ENCODE results near the gene FBXW8. TPM values are rescaled to one million over a fixed set of nuclear protein-coding genes. Genes with fewer than 3 reads are reported as not detected.
A peak's percentile ranks its signal among the peaks of the same experiment; 100 is the strongest.

Gene FBXW8
- total RNA-seq, 1 experiment from 2014 or later = 34.8 TPM

DNA sequence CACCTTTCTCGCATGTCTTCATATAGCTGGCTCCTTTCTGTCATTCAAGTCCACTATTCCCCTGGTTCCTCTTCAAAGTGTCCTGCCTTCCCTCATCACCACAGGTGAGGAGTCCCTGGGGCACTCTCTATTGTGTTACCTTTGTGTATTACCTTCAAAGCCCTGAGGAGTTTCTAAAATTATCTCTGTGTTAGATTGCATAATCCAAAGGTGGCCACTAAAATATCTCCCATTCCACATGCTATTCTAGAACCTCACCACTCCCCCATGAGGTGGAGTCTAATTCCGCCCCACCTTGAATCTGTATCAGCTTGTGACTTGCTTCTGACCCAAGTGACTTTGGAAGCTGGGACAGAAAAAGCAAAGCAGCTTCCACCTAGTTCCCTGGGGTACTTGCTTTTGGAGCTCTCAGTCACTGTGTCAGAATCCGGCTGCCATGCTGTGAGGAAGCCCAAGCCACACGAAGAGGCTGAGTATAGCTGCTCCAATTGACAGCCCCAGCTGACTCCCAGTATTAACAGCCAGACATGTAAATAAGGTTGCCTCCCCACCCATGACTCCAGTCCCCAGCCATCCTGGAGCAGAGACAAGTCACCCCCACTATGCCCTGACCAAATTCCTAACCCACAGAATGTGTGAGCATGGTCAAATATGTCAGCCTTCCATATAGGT is 36.3 kb upstream of the FBXW8 start:
- no peaks in the 10 kb centered on the region for H3K36me3 ChIP-seq (ENCODE audit: insufficient read depth, low read length)
- H3K79me2 ChIP-seq (ENCODE audit: low read length) = no peaks in the 10 kb centered on the region
- no peak overlapping the region for H2AFZ ChIP-seq (ENCODE audit: low read length)
- no peaks in the 10 kb centered on the region for H3K9me3 ChIP-seq (ENCODE audit: low read length)
- H3K9me2 ChIP-seq (replicated peaks; ENCODE audit: insufficient read depth, low read length) = no peaks in the 10 kb centered on the region
- peaks cover 11% of the 10 kb centered on the region for H3K4me1 ChIP-seq (ENCODE audit: low read length)
- H3K9ac ChIP-seq (ENCODE audit: low read length) = no peak overlapping the region
- no peaks in the 10 kb centered on the region for H3K27me3 ChIP-seq (ENCODE audit: low read length)
- no peak overlapping the region for H3K4me2 ChIP-seq (ENCODE audit: low read depth, low read length, poor library complexity, severe bottlenecking)
- H3K4me3 ChIP-seq (ENCODE audit: low read length) = no peak overlapping the region
- no peak for DNase-seq
- H3K27ac ChIP-seq (ENCODE audit: low read length) = no peak overlapping the region
- no peaks in the 10 kb centered on the region for H4K20me1 ChIP-seq (ENCODE audit: insufficient read depth, low read depth, low read length)

DNA sequence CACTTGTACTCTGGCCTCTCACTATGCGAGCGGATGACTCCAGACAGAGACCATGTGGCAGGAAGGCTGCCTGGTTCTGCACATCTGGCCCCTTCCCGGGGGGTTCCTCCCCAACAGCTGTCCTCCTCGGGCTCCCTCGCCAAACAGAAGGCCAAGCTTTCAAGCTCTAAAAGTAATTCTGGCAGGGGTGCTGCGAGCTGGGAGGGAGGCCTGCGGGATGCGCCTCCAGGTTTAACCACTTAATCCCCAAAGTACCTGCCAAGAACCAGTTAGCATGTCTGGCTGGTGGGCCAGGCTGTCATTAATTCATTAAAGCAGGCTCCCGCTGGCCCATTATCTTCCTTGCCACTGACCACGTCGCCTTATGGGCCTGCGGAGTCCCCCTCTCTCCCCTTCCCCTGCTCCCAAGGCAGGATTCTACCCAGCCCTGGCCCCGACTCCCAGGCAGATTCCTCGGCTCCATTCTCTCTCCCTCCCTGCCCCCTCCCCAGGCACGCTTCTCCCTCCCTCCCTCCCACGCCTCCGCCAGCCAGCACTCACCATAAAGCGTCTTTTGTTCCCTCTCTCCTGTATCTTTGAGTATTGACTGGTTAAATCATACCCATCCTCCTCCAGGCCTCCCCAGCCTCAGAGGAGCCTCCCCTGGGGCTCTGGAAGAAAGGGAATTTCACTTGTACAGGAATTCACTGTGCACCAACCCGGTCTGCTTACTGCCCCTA is 34.4 kb upstream of the FBXW8 start:
- Histone ChIP-seq H3K4me1 (ENCODE audit: low read length) (peaks cover 23% of the 10 kb centered on the region), H3K4me3 (ENCODE audit: low read length) (no peak overlapping the region), H3K36me3 (ENCODE audit: insufficient read depth, low read length) (no peaks in the 10 kb centered on the region), H2AFZ (ENCODE audit: low read length) (no peak overlapping the region), H3K27me3 (ENCODE audit: low read length) (no peaks in the 10 kb centered on the region), H4K20me1 (ENCODE audit: insufficient read depth, low read depth, low read length) (no peaks in the 10 kb centered on the region), H3K9ac (ENCODE audit: low read length) (no peak overlapping the region), H3K9me3 (ENCODE audit: low read length) (no peaks in the 10 kb centered on the region), H3K9me2 (replicated peaks; ENCODE audit: insufficient read depth, low read length) (no peaks in the 10 kb centered on the region), H3K27ac (ENCODE audit: low read length) (no peak overlapping the region), H3K4me2 (ENCODE audit: low read depth, low read length, poor library complexity, severe bottlenecking) (no peak overlapping the region), H3K79me2 (ENCODE audit: low read length) (no peaks in the 10 kb centered on the region)
- no peak for DNase-seq

DNA sequence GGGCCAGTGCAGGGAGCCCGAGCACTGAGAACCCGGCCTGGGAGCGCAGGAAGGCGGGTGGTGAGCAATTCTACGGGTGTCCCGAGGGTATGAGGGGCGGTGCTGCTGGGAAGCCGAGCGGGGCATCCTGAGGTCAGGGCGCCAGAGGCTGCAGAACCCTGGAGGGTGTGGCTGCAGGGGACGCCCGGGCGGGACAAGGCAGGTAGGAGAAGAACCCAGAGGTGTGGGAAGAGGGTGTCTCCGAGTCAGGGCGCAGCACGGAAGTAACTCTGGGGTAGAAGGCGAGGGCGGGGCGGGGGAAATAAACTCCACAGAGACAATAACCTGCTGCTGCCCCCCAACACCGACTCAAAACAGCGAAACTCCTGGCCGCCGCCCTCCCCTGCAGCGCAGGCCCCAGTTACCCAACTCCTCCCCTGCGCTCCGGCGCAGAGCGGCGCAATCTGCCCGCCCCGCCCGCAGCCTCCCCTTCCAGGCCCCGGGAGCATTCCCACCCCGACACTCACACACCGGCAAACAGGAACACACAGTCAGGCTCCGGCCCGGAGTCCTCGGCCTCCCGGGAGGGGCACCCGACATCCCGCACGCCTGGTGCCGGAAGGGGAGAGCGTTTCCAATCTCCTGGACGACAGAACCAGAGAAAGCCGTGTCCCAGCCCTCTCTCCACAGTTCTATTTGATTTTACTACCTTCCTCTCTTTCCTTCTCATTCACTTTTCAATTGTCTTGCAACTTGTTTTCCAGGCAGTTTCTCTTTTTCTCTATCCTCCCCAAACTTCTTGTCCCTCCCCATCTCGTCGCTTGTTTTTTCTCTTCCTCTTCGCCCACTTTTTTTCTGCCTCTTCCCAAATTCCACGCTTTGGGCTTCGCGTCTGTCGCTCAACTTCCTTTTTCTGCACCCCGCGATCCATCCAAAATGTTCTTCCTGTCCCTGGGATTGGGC is 31.9 kb upstream of the FBXW8 start:
- no peaks in the 10 kb centered on the region for H4K20me1 ChIP-seq (ENCODE audit: insufficient read depth, low read depth, low read length)
- no peaks in the 10 kb centered on the region for H3K9me3 ChIP-seq (ENCODE audit: low read length)
- H2AFZ ChIP-seq (ENCODE audit: low read length) = 0 out of 2 replicates have a peak overlapping the region, but pooled peaks have one; percentile 48
- peak overlapping the region; percentile 77 for H3K4me2 ChIP-seq (ENCODE audit: low read depth, low read length, poor library complexity, severe bottlenecking)
- peak overlapping the region; percentile 51 for H3K9ac ChIP-seq (ENCODE audit: low read length)
- H3K27me3 ChIP-seq (ENCODE audit: low read length) = peaks cover 2% of the 10 kb centered on the region; the same call in 1 of the 2 replicates
- no peak for DNase-seq
- H3K4me1 ChIP-seq (ENCODE audit: low read length) = peaks cover 31% of the 10 kb centered on the region
- H3K27ac ChIP-seq (ENCODE audit: low read length) = no peak overlapping the region
- no peaks in the 10 kb centered on the region for H3K9me2 ChIP-seq (replicated peaks; ENCODE audit: insufficient read depth, low read length)
- H3K36me3 ChIP-seq (ENCODE audit: insufficient read depth, low read length) = no peaks in the 10 kb centered on the region
- H3K79me2 ChIP-seq (ENCODE audit: low read length) = no peaks in the 10 kb centered on the region
- H3K4me3 ChIP-seq (ENCODE audit: low read length) = peak overlapping the region; percentile 65

DNA sequence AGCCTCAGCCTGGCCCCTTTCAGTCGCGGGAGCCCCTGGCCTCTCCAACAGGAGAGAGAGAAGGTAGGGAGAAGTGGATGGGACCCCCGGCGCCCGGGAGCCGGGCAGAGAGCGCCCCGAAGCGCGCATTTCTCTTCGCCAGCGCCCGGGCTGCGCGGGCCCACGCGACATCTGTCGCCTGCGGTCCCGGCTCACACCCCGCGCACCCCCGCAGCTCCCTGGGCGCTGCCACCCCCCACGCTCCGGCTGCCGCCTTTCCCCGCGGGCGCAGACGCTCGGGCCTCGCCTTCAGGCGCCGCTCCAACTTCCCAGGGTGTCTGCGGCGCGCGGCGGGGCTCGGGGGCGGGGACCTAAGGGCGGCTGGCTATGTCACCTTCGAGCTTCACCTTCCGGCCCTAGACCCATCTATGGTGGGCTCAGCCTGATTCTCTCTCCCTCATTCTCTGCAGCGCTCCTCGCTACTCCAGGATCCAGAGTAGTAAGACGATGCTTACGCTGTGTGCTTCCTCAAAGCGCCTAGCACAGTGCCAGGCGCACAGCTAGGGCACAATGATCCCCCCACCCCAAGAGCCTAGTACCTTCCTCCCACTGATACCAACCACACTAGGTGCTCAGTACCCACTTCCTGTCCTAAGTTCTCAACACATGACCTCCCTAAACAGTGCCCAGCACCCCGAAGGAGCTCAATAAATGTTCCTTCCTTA is 31.1 kb upstream of the FBXW8 start:
- H3K4me1 ChIP-seq (ENCODE audit: low read length) = peaks cover 31% of the 10 kb centered on the region
- peaks cover 2% of the 10 kb centered on the region; the same call in 1 of the 2 replicates for H3K27me3 ChIP-seq (ENCODE audit: low read length)
- H3K4me3 ChIP-seq (ENCODE audit: low read length) = peak overlapping the region; percentile 65
- H3K79me2 ChIP-seq (ENCODE audit: low read length) = no peaks in the 10 kb centered on the region
- H3K27ac ChIP-seq (ENCODE audit: low read length) = no peak overlapping the region
- H3K9ac ChIP-seq (ENCODE audit: low read length) = peak overlapping the region; percentile 61
- no peaks in the 10 kb centered on the region for H3K9me3 ChIP-seq (ENCODE audit: low read length)
- no peaks in the 10 kb centered on the region for H3K36me3 ChIP-seq (ENCODE audit: insufficient read depth, low read length)
- H3K9me2 ChIP-seq (replicated peaks; ENCODE audit: insufficient read depth, low read length) = no peaks in the 10 kb centered on the region
- H4K20me1 ChIP-seq (ENCODE audit: insufficient read depth, low read depth, low read length) = no peaks in the 10 kb centered on the region
- DNase-seq = no peak
- H2AFZ ChIP-seq (ENCODE audit: low read length) = no peak overlapping the region; the same call in 1 of the 2 replicates
- peak overlapping the region; percentile 77 for H3K4me2 ChIP-seq (ENCODE audit: low read depth, low read length, poor library complexity, severe bottlenecking)

DNA sequence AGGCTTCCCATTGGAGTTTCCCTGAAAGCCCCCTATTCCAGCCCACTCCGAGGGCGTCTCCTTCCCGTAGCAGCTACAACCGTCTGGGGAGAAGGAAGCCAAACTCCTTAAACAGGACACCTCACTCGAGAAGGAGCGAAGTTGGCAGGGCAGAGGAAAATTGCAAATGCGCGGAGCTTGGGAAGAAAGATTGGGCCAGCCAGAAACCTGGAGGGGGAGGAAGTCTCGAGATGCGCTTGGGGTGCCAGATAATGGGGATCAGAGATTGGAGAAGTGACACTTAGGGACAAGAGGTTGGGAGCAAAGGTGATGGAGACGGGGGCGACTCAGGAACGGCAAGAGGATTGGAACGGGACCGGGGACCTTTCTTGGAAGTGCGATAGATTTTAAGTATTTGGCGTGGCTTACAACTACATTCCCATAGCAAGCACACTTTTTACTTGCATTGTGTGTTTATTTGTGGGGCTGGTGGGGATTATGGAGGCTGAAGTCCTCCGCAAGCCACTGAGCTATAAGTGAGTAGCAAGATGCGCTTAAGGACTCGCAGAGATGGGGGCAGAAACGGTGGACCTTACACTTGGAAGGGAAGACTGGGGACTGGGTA is 30.4 kb upstream of the FBXW8 start:
- peaks cover 31% of the 10 kb centered on the region for H3K4me1 ChIP-seq (ENCODE audit: low read length)
- no peaks in the 10 kb centered on the region for H3K9me3 ChIP-seq (ENCODE audit: low read length)
- no peaks in the 10 kb centered on the region for H3K79me2 ChIP-seq (ENCODE audit: low read length)
- H3K36me3 ChIP-seq (ENCODE audit: insufficient read depth, low read length) = no peaks in the 10 kb centered on the region
- peaks cover 2% of the 10 kb centered on the region; the same call in 1 of the 2 replicates for H3K27me3 ChIP-seq (ENCODE audit: low read length)
- H3K4me3 ChIP-seq (ENCODE audit: low read length) = peak overlapping the region; percentile 65
- peak overlapping the region; percentile 40; the same call in 1 of the 2 replicates for H2AFZ ChIP-seq (ENCODE audit: low read length)
- DNase-seq = no peak
- no peaks in the 10 kb centered on the region for H3K9me2 ChIP-seq (replicated peaks; ENCODE audit: insufficient read depth, low read length)
- H3K4me2 ChIP-seq (ENCODE audit: low read depth, low read length, poor library complexity, severe bottlenecking) = peak overlapping the region; percentile 77
- no peaks in the 10 kb centered on the region for H4K20me1 ChIP-seq (ENCODE audit: insufficient read depth, low read depth, low read length)
- peak overlapping the region; percentile 61 for H3K9ac ChIP-seq (ENCODE audit: low read length)
- H3K27ac ChIP-seq (ENCODE audit: low read length) = no peak overlapping the region

DNA sequence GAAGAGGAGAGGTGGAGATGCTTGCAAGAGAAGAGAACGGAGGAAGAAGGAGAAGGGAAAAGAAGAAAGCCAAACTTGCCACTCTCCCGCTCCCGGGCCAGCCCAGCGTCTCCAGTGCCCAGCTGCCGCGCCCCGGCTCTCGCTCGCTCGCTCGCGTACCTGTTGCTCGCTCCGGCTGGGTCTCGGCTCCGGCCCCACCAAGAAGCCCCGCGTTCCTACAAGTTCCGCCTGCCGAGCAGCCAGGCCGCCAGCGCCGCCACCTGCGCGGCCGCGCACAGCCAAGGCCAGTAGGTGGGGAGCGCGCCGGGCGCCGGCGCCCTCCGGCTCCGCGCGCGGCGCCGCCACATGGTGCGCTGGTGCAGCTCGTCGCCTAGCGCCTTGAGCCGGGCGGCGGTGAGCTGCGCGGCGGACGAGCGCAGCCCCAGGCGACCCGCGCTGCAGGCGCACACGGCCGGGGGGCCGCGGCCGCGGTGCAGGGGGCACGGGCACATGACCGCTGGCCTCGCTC is 29.9 kb upstream of the FBXW8 start:
- Histone ChIP-seq H4K20me1 (ENCODE audit: insufficient read depth, low read depth, low read length) (no peaks in the 10 kb centered on the region), H3K9ac (ENCODE audit: low read length) (peak overlapping the region; percentile 61), H3K4me3 (ENCODE audit: low read length) (peak overlapping the region; percentile 65), H3K27me3 (ENCODE audit: low read length) (peaks cover 2% of the 10 kb centered on the region; the same call in 1 of the 2 replicates), H3K4me1 (ENCODE audit: low read length) (peaks cover 31% of the 10 kb centered on the region), H2AFZ (ENCODE audit: low read length) (peak overlapping the region; percentile 40; the same call in 1 of the 2 replicates), H3K4me2 (ENCODE audit: low read depth, low read length, poor library complexity, severe bottlenecking) (peak overlapping the region; percentile 77), H3K9me3 (ENCODE audit: low read length) (no peaks in the 10 kb centered on the region), H3K36me3 (ENCODE audit: insufficient read depth, low read length) (no peaks in the 10 kb centered on the region), H3K79me2 (ENCODE audit: low read length) (no peaks in the 10 kb centered on the region), H3K27ac (ENCODE audit: low read length) (no peak overlapping the region), H3K9me2 (replicated peaks; ENCODE audit: insufficient read depth, low read length) (no peaks in the 10 kb centered on the region)
- DNase-seq = peak; percentile 92

DNA sequence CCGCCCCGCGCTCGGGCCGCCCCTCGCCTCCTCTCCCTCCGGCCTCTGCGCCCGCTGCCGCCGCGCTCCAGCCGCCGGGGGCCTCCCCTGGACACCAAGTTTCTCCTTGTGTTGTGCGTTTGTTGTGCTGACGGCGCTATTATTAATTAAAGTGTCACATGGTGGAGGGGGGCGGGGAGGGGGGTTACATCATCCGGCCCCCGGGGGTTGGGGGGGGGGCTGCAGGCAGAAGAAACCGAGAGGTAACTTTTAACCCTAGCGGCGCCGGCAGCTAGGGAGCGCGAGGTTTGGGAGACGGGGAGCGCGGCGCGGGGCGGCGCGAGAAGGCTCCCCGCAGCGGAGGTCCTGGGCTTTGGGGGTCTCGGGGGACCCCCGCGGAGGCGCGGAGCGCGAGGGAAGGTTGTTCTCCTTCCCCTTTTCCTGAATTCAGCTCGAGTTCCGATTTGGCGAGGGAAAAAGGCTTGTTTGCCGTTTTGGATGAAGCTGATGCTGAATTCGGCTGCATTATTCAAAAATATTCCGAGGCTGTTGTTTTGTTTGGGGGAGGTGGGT is 29.3 kb upstream of the FBXW8 start, which contains the start of gene HRK:
TSS of gene HRK (minus strand) at position 117 of the 552 bp plus-strand sequence. CDS start 134 bp downstream, outside the sequence.
- H2AFZ ChIP-seq (ENCODE audit: low read length) = peak within 1 kb of the TSS; percentile 77
- peaks cover 31% of the 10 kb centered on the region for H3K4me1 ChIP-seq (ENCODE audit: low read length)
- H3K79me2 ChIP-seq (ENCODE audit: low read length) = no peaks in the 10 kb centered on the region
- no peaks in the 10 kb centered on the region for H4K20me1 ChIP-seq (ENCODE audit: insufficient read depth, low read depth, low read length)
- no peaks in the 10 kb centered on the region for H3K9me2 ChIP-seq (replicated peaks; ENCODE audit: insufficient read depth, low read length)
- no peaks in the 10 kb centered on the region for H3K9me3 ChIP-seq (ENCODE audit: low read length)
- peak within 1 kb of the TSS; percentile 77 for H3K4me2 ChIP-seq (ENCODE audit: low read depth, low read length, poor library complexity, severe bottlenecking)
- H3K27ac ChIP-seq (ENCODE audit: low read length) = no peak within 1 kb of the TSS
- peak within 1 kb of the TSS; percentile 65 for H3K4me3 ChIP-seq (ENCODE audit: low read length)
- no peak for DNase-seq
- H3K36me3 ChIP-seq (ENCODE audit: insufficient read depth, low read length) = no peaks in the 10 kb centered on the region
- peak within 1 kb of the TSS; percentile 61 for H3K9ac ChIP-seq (ENCODE audit: low read length)
- peaks cover 2% of the 10 kb centered on the region; the same call in 1 of the 2 replicates for H3K27me3 ChIP-seq (ENCODE audit: low read length)
